ENCODE data around the gene PCDHA5.
"Not testable (repeated sequence)": the region's sequence is repeated elsewhere in the genome, so short reads cannot be mapped to it uniquely, and the experiment has no call there.

PCDHA5 gene

GRCh38 chr5:140821375-140822280 lies at the start of gene PCDHA5:
PCDHA5 (plus strand) TSS chr5:140821613.
- no peak for DNase-seq (ENCODE audit: low read depth in 2 of 2)

GRCh38 chr5:140780512-140780911 lies 40.9 kb upstream of the PCDHA5 start:
- DNase-seq (ENCODE audit: low read depth in 2 of 2), result no peak

GRCh38 chr5:140785905-140786686 lies 35.3 kb upstream of the PCDHA5 start, which contains the start of gene PCDHA1:
PCDHA1 (plus strand) TSS chr5:140786140.
- DNase-seq (ENCODE audit: low read depth in 2 of 2), result no peak

DNA sequence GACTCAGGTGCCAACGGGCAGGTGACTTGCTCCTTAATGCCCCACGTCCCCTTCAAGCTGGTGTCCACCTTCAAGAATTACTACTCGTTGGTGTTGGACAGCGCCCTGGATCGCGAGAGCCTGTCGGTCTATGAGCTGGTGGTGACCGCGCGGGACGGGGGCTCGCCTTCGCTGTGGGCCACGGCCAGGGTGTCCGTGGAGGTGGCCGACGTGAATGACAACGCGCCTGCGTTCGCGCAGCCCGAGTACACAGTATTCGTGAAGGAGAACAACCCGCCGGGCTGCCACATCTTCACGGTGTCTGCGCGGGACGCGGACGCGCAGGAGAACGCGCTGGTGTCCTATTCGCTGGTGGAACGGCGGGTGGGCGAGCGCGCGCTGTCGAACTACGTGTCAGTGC lies 34.0 kb upstream of the PCDHA5 start:
- DNase-seq (ENCODE audit: low read depth in 2 of 2), result not testable (repeated sequence)

DNA sequence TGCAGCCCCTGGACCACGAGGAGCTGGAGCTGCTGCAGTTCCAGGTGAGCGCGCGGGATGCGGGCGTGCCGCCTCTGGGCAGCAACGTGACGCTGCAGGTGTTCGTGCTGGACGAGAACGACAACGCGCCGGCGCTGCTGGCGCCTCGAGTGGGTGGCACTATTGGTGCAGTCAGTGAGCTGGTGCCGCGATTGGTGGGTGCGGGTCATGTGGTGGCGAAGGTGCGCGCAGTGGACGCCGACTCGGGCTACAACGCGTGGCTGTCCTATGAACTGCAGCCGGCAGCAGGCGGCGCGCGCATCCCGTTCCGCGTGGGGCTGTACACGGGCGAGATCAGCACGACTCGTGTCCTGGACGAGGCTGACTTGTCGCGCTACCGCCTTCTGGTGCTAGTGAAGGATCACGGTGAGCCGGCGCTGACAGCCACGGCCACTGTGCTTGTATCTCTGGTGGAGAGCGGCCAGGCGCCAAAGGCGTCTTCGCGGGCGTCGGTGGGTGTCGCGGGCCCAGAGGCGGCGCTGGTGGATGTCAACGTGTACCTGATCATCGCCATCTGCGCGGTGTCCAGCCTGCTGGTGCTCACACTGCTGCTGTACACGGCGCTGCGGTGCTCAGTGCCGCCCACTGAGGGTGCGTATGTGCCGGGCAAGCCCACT lies 33.4 kb upstream of the PCDHA5 start:
- not testable (repeated sequence) for DNase-seq (ENCODE audit: low read depth in 2 of 2)

DNA sequence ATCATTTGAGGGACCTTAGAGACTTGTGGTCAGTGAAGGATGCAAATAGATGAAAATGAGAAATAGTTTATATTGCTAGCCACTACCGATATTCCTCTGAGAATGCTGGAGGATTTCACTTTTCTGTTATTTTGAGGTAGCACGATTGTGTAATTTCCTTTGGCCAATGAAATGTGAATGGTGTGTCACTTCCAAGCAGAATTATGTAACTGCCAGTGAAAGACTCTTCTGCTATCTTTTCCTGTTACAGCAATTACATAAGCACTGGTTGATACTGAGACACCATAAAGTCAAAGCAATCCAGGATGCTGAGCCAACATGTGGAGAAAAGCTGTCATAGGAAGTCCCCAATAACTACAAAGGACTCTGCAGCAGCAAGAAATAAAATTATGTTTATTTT lies 30.3 kb upstream of the PCDHA5 start:
- no peak for DNase-seq (ENCODE audit: low read depth in 2 of 2)

GRCh38 chr5:140794595-140795258 lies 26.7 kb upstream of the PCDHA5 start, which contains the start of gene PCDHA2:
PCDHA2 (plus strand) TSS chr5:140794852.
- no peak for DNase-seq (ENCODE audit: low read depth in 2 of 2)

DNA sequence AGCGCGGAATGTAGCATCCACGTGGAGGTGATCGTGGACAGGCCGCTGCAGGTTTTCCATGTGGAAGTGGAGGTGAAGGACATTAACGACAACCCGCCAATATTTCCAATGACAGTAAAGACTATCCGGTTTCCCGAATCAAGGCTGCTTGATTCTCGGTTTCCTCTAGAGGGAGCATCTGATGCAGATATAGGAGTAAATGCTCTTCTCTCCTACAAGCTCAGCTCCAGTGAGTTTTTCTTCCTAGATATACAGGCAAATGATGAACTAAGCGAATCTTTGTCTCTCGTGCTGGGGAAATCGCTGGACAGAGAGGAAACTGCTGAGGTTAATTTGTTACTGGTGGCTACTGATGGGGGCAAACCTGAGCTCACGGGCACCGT lies 26.2 kb upstream of the PCDHA5 start:
- no peak for DNase-seq (ENCODE audit: low read depth in 2 of 2)

DNA sequence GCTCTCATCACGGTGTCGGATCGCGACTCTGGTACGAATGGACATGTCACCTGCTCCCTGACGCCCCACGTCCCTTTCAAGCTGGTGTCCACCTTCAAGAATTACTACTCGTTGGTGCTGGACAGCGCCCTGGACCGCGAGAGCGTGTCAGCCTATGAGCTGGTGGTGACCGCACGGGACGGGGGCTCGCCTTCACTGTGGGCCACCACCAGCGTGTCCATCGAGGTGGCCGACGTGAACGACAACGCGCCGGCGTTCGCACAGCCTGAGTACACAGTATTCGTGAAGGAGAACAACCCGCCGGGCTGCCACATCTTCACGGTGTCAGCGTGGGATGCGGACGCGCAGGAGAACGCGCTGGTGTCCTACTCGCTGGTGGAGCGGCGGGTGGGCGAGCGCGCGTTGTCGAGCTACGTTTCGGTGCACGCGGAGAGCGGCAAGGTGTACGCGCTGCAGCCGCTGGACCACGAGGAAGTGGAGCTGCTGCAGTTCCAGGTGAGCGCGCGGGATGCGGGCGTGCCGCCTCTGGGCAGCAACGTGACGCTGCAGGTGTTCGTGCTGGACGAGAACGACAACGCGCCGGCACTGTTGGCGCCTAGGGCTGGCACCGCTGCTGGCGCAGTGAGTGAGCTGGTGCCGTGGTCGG lies 25.2 kb upstream of the PCDHA5 start:
- DNase-seq (ENCODE audit: low read depth in 2 of 2), result not testable (repeated sequence)

DNA sequence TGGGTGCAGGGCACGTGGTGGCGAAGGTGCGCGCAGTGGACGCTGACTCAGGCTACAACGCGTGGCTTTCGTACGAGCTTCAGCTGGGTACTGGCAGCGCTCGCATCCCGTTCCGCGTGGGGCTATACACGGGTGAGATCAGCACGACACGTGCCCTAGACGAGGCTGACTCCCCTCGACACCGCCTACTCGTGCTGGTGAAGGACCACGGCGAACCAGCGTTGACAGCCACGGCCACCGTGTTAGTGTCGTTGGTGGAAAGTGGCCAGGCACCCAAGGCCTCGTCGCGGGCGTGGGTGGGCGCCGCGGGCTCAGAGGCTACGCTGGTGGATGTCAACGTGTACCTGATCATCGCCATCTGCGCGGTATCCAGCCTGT lies 24.7 kb upstream of the PCDHA5 start:
- no peak for DNase-seq (ENCODE audit: low read depth in 2 of 2)

- no peak for DNase-seq (ENCODE audit: low read depth in 2 of 2)
Measured at GRCh38 chr5:140800816-140801493, 20.5 kb upstream of the PCDHA5 start, which contains the start of gene PCDHA3. PCDHA3 (plus strand) TSS chr5:140801057.

GRCh38 chr5:140801494-140801841 lies 19.9 kb upstream of the PCDHA5 start:
- DNase-seq (ENCODE audit: low read depth in 2 of 2), result no peak

DNA sequence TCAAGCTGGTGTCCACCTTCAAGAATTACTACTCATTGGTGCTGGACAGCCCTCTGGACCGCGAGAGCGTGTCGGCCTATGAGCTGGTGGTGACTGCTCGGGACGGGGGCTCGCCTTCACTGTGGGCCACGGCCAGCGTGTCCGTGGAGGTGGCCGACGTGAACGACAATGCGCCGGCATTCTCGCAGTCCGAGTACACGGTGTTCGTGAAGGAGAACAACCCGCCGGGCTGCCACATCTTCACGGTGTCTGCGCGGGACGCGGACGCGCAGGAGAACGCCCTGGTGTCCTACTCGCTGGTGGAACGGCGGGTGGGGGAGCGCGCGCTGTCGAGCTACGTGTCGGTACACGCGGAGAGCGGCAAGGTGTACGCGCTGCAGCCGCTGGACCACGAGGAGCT lies 19.0 kb upstream of the PCDHA5 start:
- DNase-seq (ENCODE audit: low read depth in 2 of 2), result not testable (repeated sequence)

DNA sequence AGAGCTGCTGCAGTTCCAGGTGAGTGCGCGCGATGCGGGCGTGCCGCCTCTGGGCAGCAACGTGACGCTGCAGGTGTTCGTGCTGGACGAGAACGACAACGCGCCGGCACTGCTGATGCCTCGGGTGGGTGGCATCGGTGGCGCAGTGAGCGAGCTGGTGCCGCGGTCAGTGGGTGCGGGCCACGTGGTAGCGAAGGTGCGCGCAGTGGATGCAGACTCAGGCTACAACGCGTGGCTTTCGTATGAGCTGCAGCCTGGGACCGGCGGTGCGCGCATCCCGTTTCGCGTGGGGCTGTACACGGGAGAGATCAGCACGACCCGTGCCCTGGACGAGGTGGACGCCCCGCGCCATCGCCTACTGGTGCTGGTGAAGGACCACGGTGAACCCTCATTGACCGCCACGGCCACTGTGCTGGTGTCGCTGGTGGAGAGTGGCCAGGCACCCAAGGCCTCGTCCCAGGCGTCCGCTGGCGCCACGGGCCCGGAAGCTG lies 18.6 kb upstream of the PCDHA5 start:
- no peak for DNase-seq (ENCODE audit: low read depth in 2 of 2)

GRCh38 chr5:140806834-140807775 lies 14.3 kb upstream of the PCDHA5 start, which contains the start of gene PCDHA4:
PCDHA4 (plus strand) TSS chr5:140807068.
- DNase-seq (ENCODE audit: low read depth in 2 of 2), result no peak

- not testable (repeated sequence) for DNase-seq (ENCODE audit: low read depth in 2 of 2)
Measured at GRCh38 chr5:140808241-140808888, 13.0 kb upstream of the PCDHA5 start.

DNA sequence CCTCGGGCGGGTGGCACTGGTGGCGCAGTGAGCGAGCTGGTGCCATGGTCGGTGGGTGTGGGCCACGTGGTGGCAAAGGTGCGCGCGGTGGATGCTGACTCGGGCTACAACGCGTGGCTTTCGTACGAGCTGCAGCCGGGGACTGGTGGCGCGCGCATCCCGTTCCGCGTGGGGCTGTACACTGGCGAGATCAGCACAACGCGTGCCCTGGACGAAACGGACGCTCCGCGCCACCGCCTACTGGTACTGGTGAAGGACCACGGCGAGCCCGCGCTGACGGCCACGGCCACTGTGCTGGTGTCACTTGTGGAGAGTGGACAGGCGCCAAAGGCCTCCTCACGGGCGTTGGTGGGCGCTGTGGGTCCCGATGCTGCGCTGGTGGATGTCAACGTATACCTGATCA lies 12.5 kb upstream of the PCDHA5 start:
- DNase-seq (ENCODE audit: low read depth in 2 of 2), result no peak

DNA sequence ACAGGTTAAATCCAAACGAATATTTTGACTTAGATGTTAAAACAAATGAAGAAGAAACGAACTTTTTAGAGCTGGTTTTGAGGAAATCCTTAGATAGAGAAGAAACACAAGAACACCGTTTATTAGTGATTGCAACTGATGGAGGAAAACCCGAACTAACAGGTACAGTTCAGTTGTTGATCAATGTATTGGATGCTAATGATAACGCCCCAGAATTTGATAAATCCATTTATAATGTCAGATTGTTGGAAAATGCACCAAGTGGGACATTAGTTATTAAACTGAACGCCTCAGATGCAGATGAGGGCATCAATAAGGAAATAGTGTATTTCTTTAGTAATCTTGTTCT lies 842 bp downstream of the PCDHA5 start:
- no peak for DNase-seq (ENCODE audit: low read depth in 2 of 2)

DNA sequence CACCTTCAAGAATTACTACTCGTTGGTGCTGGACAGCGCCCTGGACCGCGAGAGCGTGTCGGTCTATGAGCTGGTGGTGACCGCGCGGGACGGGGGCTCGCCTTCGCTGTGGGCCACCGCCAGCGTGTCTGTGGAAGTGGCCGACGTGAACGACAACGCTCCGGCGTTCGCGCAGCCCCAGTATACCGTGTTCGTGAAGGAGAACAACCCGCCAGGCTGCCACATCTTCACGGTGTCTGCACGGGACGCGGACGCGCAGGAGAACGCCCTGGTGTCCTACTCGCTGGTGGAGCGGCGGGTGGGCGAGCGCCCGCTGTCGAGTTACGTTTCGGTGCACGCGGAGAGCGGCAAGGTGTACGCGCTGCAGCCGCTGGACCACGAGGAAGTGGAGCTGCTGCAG lies 1.6 kb downstream of the PCDHA5 start:
- not testable (repeated sequence) for DNase-seq (ENCODE audit: low read depth in 2 of 2)
